ENCODE results near the gene RUFY2.

DNA sequence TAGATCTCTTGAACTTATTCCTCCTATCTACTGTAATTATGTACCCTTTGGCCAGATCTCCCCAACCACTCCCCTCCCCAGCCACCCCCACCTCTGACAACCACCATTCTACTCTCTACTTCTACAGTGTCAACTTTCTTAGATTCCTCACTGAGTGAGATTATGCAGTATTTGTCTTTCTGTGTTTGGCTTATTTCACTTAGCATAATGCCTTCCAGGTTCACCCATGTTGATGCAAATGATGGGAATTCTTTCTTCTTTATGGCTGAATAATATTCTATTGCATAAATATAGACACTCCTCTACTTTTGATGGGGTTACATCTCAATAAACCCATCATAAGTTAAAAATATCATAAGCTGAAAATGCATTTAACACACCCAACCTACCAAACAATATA, 96.5 kb downstream of the RUFY2 start:
- no peak for TF ChIP-seq EZH2 (IDR thresholded peaks at IDR 0.05; ENCODE audit: borderline replicate concordance, low read length)
- TF ChIP-seq, protein P1, sequence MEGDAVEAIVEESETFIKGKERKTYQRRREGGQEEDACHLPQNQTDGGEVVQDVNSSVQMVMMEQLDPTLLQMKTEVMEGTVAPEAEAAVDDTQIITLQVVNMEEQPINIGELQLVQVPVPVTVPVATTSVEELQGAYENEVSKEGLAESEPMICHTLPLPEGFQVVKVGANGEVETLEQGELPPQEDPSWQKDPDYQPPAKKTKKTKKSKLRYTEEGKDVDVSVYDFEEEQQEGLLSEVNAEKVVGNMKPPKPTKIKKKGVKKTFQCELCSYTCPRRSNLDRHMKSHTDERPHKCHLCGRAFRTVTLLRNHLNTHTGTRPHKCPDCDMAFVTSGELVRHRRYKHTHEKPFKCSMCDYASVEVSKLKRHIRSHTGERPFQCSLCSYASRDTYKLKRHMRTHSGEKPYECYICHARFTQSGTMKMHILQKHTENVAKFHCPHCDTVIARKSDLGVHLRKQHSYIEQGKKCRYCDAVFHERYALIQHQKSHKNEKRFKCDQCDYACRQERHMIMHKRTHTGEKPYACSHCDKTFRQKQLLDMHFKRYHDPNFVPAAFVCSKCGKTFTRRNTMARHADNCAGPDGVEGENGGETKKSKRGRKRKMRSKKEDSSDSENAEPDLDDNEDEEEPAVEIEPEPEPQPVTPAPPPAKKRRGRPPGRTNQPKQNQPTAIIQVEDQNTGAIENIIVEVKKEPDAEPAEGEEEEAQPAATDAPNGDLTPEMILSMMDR (conservative IDR thresholded peaks at IDR 0.05 in 1 of 2, IDR thresholded peaks at IDR 0.05 in 1 of 2; ENCODE audit: extremely low read depth in 1 of 2, insufficient read depth in 1 of 2, low read depth in 1 of 2, low read length in 2 of 2) = no peak
